ENCODE measurements around the gene C1QTNF8. TPM values are rescaled to one million over a fixed set of nuclear protein-coding genes. Genes with fewer than 3 reads are reported as not detected.

Gene C1QTNF8
- total and polyA plus RNA-seq, 2 of the 13 experiments (the other 11 are each of a cell fraction or from before 2014, with no cell fraction given) = 0.09 TPM; not detected in 1

GRCh38 chr16:1089822-1090619 is 6.0 kb downstream of the C1QTNF8 start (continued):
- TF ChIP-seq ZMYM2 (CRISPR knock-in tag; IDR thresholded peaks at IDR 0.05) (peak; percentile 74), ZEB1 (IDR thresholded peaks at IDR 0.05; ENCODE audit: insufficient replicate concordance, low read depth) (no peak), THYN1 (CRISPR knock-in tag; IDR thresholded peaks at IDR 0.05; ENCODE audit: borderline replicate concordance, low read depth) (no peak), TCF7L2 (IDR thresholded peaks at IDR 0.05; ENCODE audit: low read depth, low read length) (no peak), ZNF275 (CRISPR knock-in tag; IDR thresholded peaks at IDR 0.05; ENCODE audit: borderline replicate concordance) (no peak), ZNF513 (CRISPR knock-in tag; conservative IDR thresholded peaks at IDR 0.05) (no peak), PAWR (CRISPR knock-in tag; IDR thresholded peaks at IDR 0.05; ENCODE audit: borderline replicate concordance) (no peak; the same call in 1 of the 2 replicates), ZNF333 (CRISPR knock-in tag; IDR thresholded peaks at IDR 0.05; ENCODE audit: borderline replicate concordance) (peak; percentile 42; the same call in 1 of the 2 replicates), ZNF484 (CRISPR knock-in tag; IDR thresholded peaks at IDR 0.05; ENCODE audit: borderline replicate concordance, low read depth) (no peak), SNAI1 (CRISPR knock-in tag; IDR thresholded peaks at IDR 0.05; ENCODE audit: borderline replicate concordance) (peak; percentile 21; the same call in 1 of the 2 replicates), RARG (CRISPR knock-in tag; IDR thresholded peaks at IDR 0.05; ENCODE audit: low read depth) (no peak), ZNF567 (CRISPR knock-in tag; IDR thresholded peaks at IDR 0.05; ENCODE audit: borderline replicate concordance) (peak; percentile 34; the same call in 1 of the 2 replicates), HINFP (CRISPR knock-in tag; IDR thresholded peaks at IDR 0.05; ENCODE audit: low read depth) (no peak), ZMAT3 (CRISPR knock-in tag; conservative IDR thresholded peaks at IDR 0.05) (0 out of 2 replicates have a peak, but pooled peaks have one; percentile 53), KDM1A (CRISPR knock-in tag; IDR thresholded peaks at IDR 0.05) (no peak), ZHX1 (CRISPR knock-in tag; IDR thresholded peaks at IDR 0.05; ENCODE audit: low read depth) (peak; percentile 80)
- TF ChIP-seq, protein P1, sequence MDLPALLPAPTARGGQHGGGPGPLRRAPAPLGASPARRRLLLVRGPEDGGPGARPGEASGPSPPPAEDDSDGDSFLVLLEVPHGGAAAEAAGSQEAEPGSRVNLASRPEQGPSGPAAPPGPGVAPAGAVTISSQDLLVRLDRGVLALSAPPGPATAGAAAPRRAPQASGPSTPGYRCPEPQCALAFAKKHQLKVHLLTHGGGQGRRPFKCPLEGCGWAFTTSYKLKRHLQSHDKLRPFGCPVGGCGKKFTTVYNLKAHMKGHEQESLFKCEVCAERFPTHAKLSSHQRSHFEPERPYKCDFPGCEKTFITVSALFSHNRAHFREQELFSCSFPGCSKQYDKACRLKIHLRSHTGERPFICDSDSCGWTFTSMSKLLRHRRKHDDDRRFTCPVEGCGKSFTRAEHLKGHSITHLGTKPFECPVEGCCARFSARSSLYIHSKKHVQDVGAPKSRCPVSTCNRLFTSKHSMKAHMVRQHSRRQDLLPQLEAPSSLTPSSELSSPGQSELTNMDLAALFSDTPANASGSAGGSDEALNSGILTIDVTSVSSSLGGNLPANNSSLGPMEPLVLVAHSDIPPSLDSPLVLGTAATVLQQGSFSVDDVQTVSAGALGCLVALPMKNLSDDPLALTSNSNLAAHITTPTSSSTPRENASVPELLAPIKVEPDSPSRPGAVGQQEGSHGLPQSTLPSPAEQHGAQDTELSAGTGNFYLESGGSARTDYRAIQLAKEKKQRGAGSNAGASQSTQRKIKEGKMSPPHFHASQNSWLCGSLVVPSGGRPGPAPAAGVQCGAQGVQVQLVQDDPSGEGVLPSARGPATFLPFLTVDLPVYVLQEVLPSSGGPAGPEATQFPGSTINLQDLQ (CRISPR knock-in tag; IDR thresholded peaks at IDR 0.05) = no peak; the same call in 1 of the 2 replicates
